RWPE2 (cell line): ENCODE results near the gene LHB.
A peak's percentile ranks its signal among the peaks of the same experiment; 100 is the strongest.

Experiments used
- ATAC-seq: fragments of 200-7000 bp; cut with Tn5 transposase; 3 replicates; pipeline ENCODE4 v1.9.1; 2021; ENCODE audit warnings: low read depth
- DNase-seq: peaks from one replicate; pipeline ENCODE4 v3.0.0-alpha.2; 2020; ENCODE audit warnings: low spot score
- H3K27ac ChIP-seq: fragments of 450-650 bp; 2 replicates; pipeline ENCODE4 v1.5.1; 2017; ENCODE audit warnings: mild to moderate bottlenecking; ENCODE audit not compliant: poor library complexity, severe bottlenecking
- H3K27me3 ChIP-seq: fragments of 250-450 bp; sonication (Bioruptor Pico); 2 replicates; pipeline ENCODE4 v1.5.1; 2021; ENCODE audit warnings: mild to moderate bottlenecking, moderate library complexity; ENCODE audit not compliant: insufficient read depth, poor library complexity, severe bottlenecking
- H3K36me3 ChIP-seq: fragments of 250-450 bp; sonication (Bioruptor Pico); 2 replicates; pipeline ENCODE4 v1.5.1; 2020; ENCODE audit warnings: low read depth, mild to moderate bottlenecking, moderate library complexity
- H3K4me1 ChIP-seq: fragments of 250-450 bp; sonication (Bioruptor Pico); 2 replicates; pipeline ENCODE4 v1.5.1; 2021; ENCODE audit warnings: mild to moderate bottlenecking, moderate library complexity; ENCODE audit not compliant: insufficient read depth, poor library complexity, severe bottlenecking
- H3K4me3 ChIP-seq: fragments of 250-450 bp; sonication (Bioruptor Pico); 2 replicates; pipeline ENCODE4 v1.5.1; 2021; ENCODE audit warnings: mild to moderate bottlenecking, moderate library complexity; ENCODE audit not compliant: severe bottlenecking
- H3K9me3 ChIP-seq: fragments of 250-450 bp; sonication (Bioruptor Pico); 2 replicates; pipeline ENCODE4 v1.5.1; 2021; ENCODE audit warnings: mild to moderate bottlenecking, moderate library complexity; ENCODE audit not compliant: severe bottlenecking
- CTCF ChIP-seq: fragments of 450-650 bp; IDR thresholded peaks from one replicate; pipeline ENCODE4 v1.5.1; 2017; ENCODE audit warnings: mild to moderate bottlenecking, moderate library complexity; ENCODE audit not compliant: poor library complexity, severe bottlenecking

The LHB gene

DNA sequence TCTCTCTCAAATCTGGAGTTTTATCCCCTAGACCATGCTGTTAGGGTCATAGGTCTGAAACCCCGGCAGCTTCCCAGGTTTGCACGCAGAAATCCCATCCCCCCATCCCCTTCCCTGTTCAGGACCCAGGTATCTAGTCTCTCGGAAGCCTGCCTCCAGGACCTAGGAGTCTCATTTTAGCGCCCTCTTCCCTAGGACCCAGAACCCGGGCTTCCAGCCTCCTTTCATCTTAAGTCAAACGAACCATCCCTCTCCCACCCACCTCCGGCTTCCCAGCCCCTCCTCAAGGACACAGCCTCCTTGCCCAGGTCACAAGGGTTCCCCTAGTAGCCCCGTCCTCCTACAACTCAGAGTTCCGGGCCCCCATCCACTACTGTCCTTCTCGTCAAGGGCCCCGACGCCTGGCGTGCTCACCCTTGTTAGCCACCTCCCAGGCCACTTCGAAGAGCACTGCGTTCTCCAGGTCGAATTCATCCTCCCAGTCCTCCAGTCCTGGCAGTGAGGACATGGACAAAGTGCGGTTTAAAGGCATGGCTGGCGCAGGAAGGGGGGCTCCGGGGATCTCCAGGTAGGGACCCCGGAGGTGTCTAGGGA lies 24.2 kb downstream of the LHB start:
- TF ChIP-seq CTCF: no peak
- Histone ChIP-seq H3K4me1 (peaks cover 7% of the 10 kb centered on the region), H3K27ac (peak overlapping the region; percentile 70), H3K9me3 (no peaks in the 10 kb centered on the region), H3K4me3 (peak overlapping the region; percentile 51), H3K36me3 (peaks cover 19% of the 10 kb centered on the region), H3K27me3 (no peaks in the 10 kb centered on the region)
- ATAC-seq (no peak), DNase-seq (no peak)

- no peak for TF ChIP-seq CTCF
- ATAC-seq (peak; percentile 74), DNase-seq (no peak)
- Histone ChIP-seq H3K9me3 (no peaks in the 10 kb centered on the region), H3K27me3 (no peaks in the 10 kb centered on the region), H3K4me1 (peaks cover 7% of the 10 kb centered on the region), H3K4me3 (peak overlapping the region; percentile 51), H3K36me3 (peaks cover 19% of the 10 kb centered on the region), H3K27ac (peak overlapping the region; percentile 70)
These were observed 24.9 kb downstream of the LHB start for GRCh38 chr19:48991873-48992580.

GRCh38 chr19:48991011-48991609 lies 25.8 kb downstream of the LHB start:
- Histone ChIP-seq H3K27ac (no peak overlapping the region), H3K4me3 (no peak overlapping the region), H3K27me3 (no peaks in the 10 kb centered on the region), H3K36me3 (peaks cover 24% of the 10 kb centered on the region), H3K4me1 (peaks cover 7% of the 10 kb centered on the region), H3K9me3 (no peaks in the 10 kb centered on the region)
- DNase-seq (no peak), ATAC-seq (no peak)
- no peak for TF ChIP-seq CTCF

DNA sequence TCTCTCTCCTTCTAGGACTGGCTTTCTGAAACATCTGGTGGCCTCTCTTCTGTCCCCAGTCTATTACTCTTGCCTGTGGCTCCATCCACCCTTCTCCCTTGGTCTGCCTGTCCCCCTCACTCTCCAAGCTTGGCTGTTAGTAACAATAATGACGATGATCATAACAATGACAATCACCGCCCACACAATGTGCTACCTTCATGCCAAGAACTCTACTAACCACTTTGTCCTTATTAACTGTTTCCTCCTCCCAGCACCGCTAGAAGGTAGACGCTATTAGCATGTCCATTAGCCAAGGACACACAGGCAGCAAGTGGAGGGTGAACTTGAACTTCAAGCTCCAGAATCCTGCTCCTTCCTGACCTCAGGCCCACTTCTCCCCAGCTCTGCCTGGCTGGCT lies 26.5 kb downstream of the LHB start:
- TF ChIP-seq CTCF: no peak
- no peaks in the 10 kb centered on the region for H3K9me3 ChIP-seq
- no peak overlapping the region for H3K27ac ChIP-seq
- no peak for ATAC-seq
- no peak overlapping the region for H3K4me3 ChIP-seq
- H3K4me1 ChIP-seq: peaks cover 7% of the 10 kb centered on the region
- peaks cover 30% of the 10 kb centered on the region for H3K36me3 ChIP-seq
- no peaks in the 10 kb centered on the region for H3K27me3 ChIP-seq
- no peak for DNase-seq
